KBM-7 (cell line): ENCODE results near the gene SLC39A11.
"Not testable (repeated sequence)": the region's sequence is repeated elsewhere in the genome, so short reads cannot be mapped to it uniquely, and the experiment has no call there.

Source experiments
- DNase-seq: peaks from one replicate; pipeline ENCODE4 v3.0.0-alpha.2; 2015
- in situ Hi-C: fragments of 300-500 bp; cut with MboI; formaldehyde crosslinking; loops from 2 replicates; pipeline ENCODE4 v1.14.3; 2020; ENCODE audit warnings: low sequenced_read_pairs, low pct_unique_long_range_greater_than_20kb, mixed read lengths

Gene SLC39A11

GRCh38 chr17:73118139-73118538 is 25.7 kb upstream of the SLC39A11 start:
- in situ Hi-C loops: no loop called here
- DNase-seq: no peak

GRCh38 chr17:73112246-73112645 is 19.8 kb upstream of the SLC39A11 start:
- no peak for DNase-seq
- in situ Hi-C loops: no loop called here

- in situ Hi-C loops: no loop called here
- no peak for DNase-seq
Observed at GRCh38 chr17:73111386-73111785, 18.9 kb upstream of the SLC39A11 start.

GRCh38 chr17:73107191-73107590 is 14.7 kb upstream of the SLC39A11 start:
- in situ Hi-C loops: no loop called here
- no peak for DNase-seq

GRCh38 chr17:73105431-73105830 is 12.9 kb upstream of the SLC39A11 start:
- DNase-seq: no peak
- in situ Hi-C loops: no loop called here

- DNase-seq: no peak
- in situ Hi-C loops: no loop called here
Observed at GRCh38 chr17:73104450-73104849, 12.0 kb upstream of the SLC39A11 start.

GRCh38 chr17:73103641-73104335 is 11.3 kb upstream of the SLC39A11 start:
- DNase-seq: no peak
- in situ Hi-C loops: no loop called here

GRCh38 chr17:73101031-73101430 is 8.5 kb upstream of the SLC39A11 start:
- in situ Hi-C loops: no loop called here
- DNase-seq: no peak

GRCh38 chr17:73100363-73100762 is 7.9 kb upstream of the SLC39A11 start:
- DNase-seq: no peak
- in situ Hi-C loops: no loop called here

GRCh38 chr17:73099511-73099910 is 7.0 kb upstream of the SLC39A11 start:
- in situ Hi-C loops: no loop called here
- DNase-seq: peak; percentile 47

- DNase-seq: no peak
- in situ Hi-C loops: no loop called here
Observed at GRCh38 chr17:73098919-73099318, 6.4 kb upstream of the SLC39A11 start.

- in situ Hi-C loops, DNase-seq: not testable (repeated sequence)
Observed at GRCh38 chr17:73097973-73098765, 5.7 kb upstream of the SLC39A11 start.

- no peak for DNase-seq
Observed at GRCh38 chr17:73096866-73097265, 4.4 kb upstream of the SLC39A11 start.

GRCh38 chr17:73096211-73096610 is 3.7 kb upstream of the SLC39A11 start:
- no peak for DNase-seq
- in situ Hi-C loops: no loop called here

More at GRCh38 chr17:73096866-73097265, 4.4 kb upstream of the SLC39A11 start:
- in situ Hi-C loops: no loop called here

- in situ Hi-C loops: no loop called here
- no peak for DNase-seq
Observed at GRCh38 chr17:73093286-73093685, 798 bp upstream of the SLC39A11 start.

- in situ Hi-C loops: no loop called here
Observed at GRCh38 chr17:73091770-73092522, 542 bp downstream of the SLC39A11 start.

GRCh38 chr17:73091410-73091769 is 1.1 kb downstream of the SLC39A11 start:
- DNase-seq: no peak
- in situ Hi-C loops: no loop called here

More at GRCh38 chr17:73091770-73092522, 542 bp downstream of the SLC39A11 start:
- peak; percentile 51 for DNase-seq

- in situ Hi-C loops: no loop called here
- DNase-seq: no peak
Observed at GRCh38 chr17:73090396-73091202, 1.9 kb downstream of the SLC39A11 start.
